Breast epithelium (tissue), 4 donors: ENCODE results near the gene CDK5R2. TPM values are rescaled to one million over a fixed set of nuclear protein-coding genes. Genes with fewer than 3 reads are reported as not detected.

Experiments used
- DNase-seq, 2 donors: peaks; one replicate each; pipeline ENCODE4 v3.0.0-alpha.2; 2019; ENCODE audit warnings: low spot score in 2 of 2
- H3K27ac ChIP-seq, 2 donors: fragments of 200-600 bp; sonication (generic) in 1 of 2; one replicate each; pipeline ENCODE4 v1.5.1; 2016 to 2019; ENCODE audit warnings: mild to moderate bottlenecking in 1 of 2
- H3K27me3 ChIP-seq, 2 donors: fragments of 200-600 bp; sonication (generic) in 1 of 2; one replicate each; pipeline versions ENCODE4 v1.5.1 to v1.6.0; 2017 to 2019; ENCODE audit warnings: control low read depth in 1 of 2, mild to moderate bottlenecking in 1 of 2
- H3K36me3 ChIP-seq: fragments of 200-600 bp; one replicate; pipeline ENCODE4 v1.5.1; 2019
- H3K4me1 ChIP-seq, 2 donors: fragments of 200-600 bp; sonication (generic); one replicate each; pipeline ENCODE4 v1.5.1; 2016 to 2019; ENCODE audit warnings: control low read depth in 1 of 2
- H3K4me3 ChIP-seq, 3 donors: fragments of 200-600 bp; sonication (generic); 1 replicate in 2 of 3; 2 replicates in 1 of 3; pipeline ENCODE4 v1.5.1; 2016 to 2019; ENCODE audit warnings: mild to moderate bottlenecking in 3 of 3, moderate library complexity in 2 of 3
- H3K9me3 ChIP-seq, 2 donors: fragments of 200-600 bp; sonication (generic) in 1 of 2; one replicate each; pipeline ENCODE4 v1.5.1; 2016 to 2019; ENCODE audit warnings: control low read depth in 1 of 2
- CTCF ChIP-seq, 3 donors: fragments of 450-650 bp; IDR thresholded peaks; one replicate each; pipeline ENCODE4 v1.5.1; 2016 to 2017; ENCODE audit warnings: antibody characterized with exemption in 3 of 3, mild to moderate bottlenecking in 3 of 3, moderate library complexity in 3 of 3
- POLR2A ChIP-seq: fragments of 450-650 bp; IDR thresholded peaks from one replicate; pipeline ENCODE4 v1.6.1; 2016; ENCODE audit warnings: antibody characterized with exemption, mild to moderate bottlenecking, moderate library complexity
- POLR2AphosphoS5 ChIP-seq, 3 donors: sonication (generic); formaldehyde crosslinking; IDR thresholded peaks; one replicate each; pipeline ENCODE4 v1.6.1; 2017; ENCODE audit warnings: antibody characterized with exemption in 3 of 3
- intact Hi-C: fragments of 100-400 bp; cut with DNase I; formaldehyde crosslinking; loops from one replicate; pipeline ENCODE4 v1.15.1; 2023; ENCODE audit warnings: low total_unique reads
- total RNA-seq, 3 donors: library from RNA; depleted of rRNA; stranded (reverse); fragments of >200 nt; gene quantifications; one replicate each; pipeline ENCODE4 v1.1.0, GENCODE V29; 2016

Gene CDK5R2
- total RNA-seq, 3 donors from 2014 or later, result not detected

GRCh38 chr2:218958276-218958675, 1.2 kb upstream of the CDK5R2 start:
- no peak for TF ChIP-seq CTCF (IDR thresholded peaks at IDR 0.05)
- no peak for TF ChIP-seq POLR2AphosphoS5 (IDR thresholded peaks at IDR 0.05)
- no peak for TF ChIP-seq POLR2A
- H3K27ac ChIP-seq, result no peak overlapping the region
- intact Hi-C loops, result no loop called here
- H3K4me3 ChIP-seq, result no peak overlapping the region
- peaks cover 29 to 76% of the 10 kb centered on the region in 2 donors for H3K27me3 ChIP-seq
- DNase-seq, result no peak
- H3K36me3 ChIP-seq, result no peaks in the 10 kb centered on the region
- no peaks in the 10 kb centered on the region for H3K9me3 ChIP-seq
- H3K4me1 ChIP-seq, result peaks cover 3 to 12% of the 10 kb centered on the region in 2 donors

DNA sequence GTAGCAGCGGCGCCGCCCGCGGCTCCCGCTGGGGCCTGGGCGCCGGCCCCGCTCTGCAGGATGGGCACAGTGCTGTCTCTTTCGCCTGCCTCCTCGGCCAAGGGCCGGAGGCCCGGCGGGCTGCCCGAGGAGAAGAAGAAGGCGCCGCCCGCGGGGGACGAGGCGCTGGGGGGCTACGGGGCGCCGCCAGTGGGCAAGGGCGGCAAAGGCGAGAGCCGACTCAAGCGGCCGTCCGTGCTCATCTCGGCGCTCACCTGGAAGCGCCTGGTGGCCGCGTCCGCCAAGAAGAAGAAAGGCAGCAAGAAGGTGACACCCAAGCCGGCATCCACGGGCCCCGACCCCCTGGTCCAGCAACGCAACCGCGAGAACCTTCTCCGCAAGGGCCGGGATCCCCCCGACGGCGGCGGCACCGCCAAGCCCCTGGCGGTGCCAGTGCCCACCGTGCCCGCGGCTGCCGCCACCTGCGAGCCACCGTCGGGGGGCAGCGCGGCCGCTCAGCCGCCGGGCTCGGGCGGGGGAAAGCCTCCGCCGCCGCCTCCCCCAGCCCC, 369 bp downstream of the CDK5R2 start:
- peak overlapping the region; percentile 14 to 65 (median 46) for H3K4me3 ChIP-seq
- peaks cover 3 to 12% of the 10 kb centered on the region in 2 donors for H3K4me1 ChIP-seq
- intact Hi-C loops, result no loop called here
- no peak for DNase-seq
- TF ChIP-seq POLR2AphosphoS5 (IDR thresholded peaks at IDR 0.05) (no peak), POLR2A (no peak), CTCF (IDR thresholded peaks at IDR 0.05) (no peak)
- H3K9me3 ChIP-seq, result no peaks in the 10 kb centered on the region
- H3K27me3 ChIP-seq, result peaks cover 29 to 86% of the 10 kb centered on the region in 2 donors
- no peak overlapping the region for H3K27ac ChIP-seq
- no peaks in the 10 kb centered on the region for H3K36me3 ChIP-seq

GRCh38 chr2:218960309-218961165, 1.1 kb downstream of the CDK5R2 start:
- Histone ChIP-seq H3K4me3 (peak overlapping the region in 1 of 3 donors; percentile 65), H3K4me1 (peaks cover 3 to 12% of the 10 kb centered on the region in 2 donors), H3K27ac (no peak overlapping the region), H3K9me3 (no peaks in the 10 kb centered on the region), H3K36me3 (no peaks in the 10 kb centered on the region), H3K27me3 (peaks cover 29 to 88% of the 10 kb centered on the region in 2 donors)
- DNase-seq, result no peak
- TF ChIP-seq POLR2AphosphoS5 (IDR thresholded peaks at IDR 0.05) (no peak), CTCF (IDR thresholded peaks at IDR 0.05) (no peak), POLR2A (no peak)
- intact Hi-C loops, result no loop called here

GRCh38 chr2:218961229-218961628, 1.8 kb downstream of the CDK5R2 start:
- Histone ChIP-seq H3K27ac (no peak overlapping the region), H3K36me3 (no peaks in the 10 kb centered on the region), H3K27me3 (peaks cover 29 to 91% of the 10 kb centered on the region in 2 donors), H3K4me3 (no peak overlapping the region), H3K9me3 (no peaks in the 10 kb centered on the region), H3K4me1 (peaks cover 3 to 12% of the 10 kb centered on the region in 2 donors)
- TF ChIP-seq POLR2A (no peak), CTCF (IDR thresholded peaks at IDR 0.05) (no peak), POLR2AphosphoS5 (IDR thresholded peaks at IDR 0.05) (no peak)
- no peak for DNase-seq
- intact Hi-C loops, result no loop called here
